DND-41 (cell line): ENCODE results near the gene ACOX3.

ENCODE experiments used
- EZH2 ChIP-seq: IDR thresholded peaks from 3 replicates; pipeline ENCODE4 v1.6.1; 2012; ENCODE audit warnings: borderline replicate concordance, low read depth, mild to moderate bottlenecking, moderate library complexity, low read length, inconsistent platforms; ENCODE audit not compliant: severe bottlenecking
- TF ChIP-seq, protein P1 (sequence below): IDR thresholded peaks from 2 replicates; pipeline ENCODE4 v1.5.1; 2012; ENCODE audit warnings: borderline replicate concordance, low read length, moderate library complexity, mild to moderate bottlenecking; ENCODE audit not compliant: poor library complexity, severe bottlenecking; ENCODE audit errors: extremely low read depth

DNA sequence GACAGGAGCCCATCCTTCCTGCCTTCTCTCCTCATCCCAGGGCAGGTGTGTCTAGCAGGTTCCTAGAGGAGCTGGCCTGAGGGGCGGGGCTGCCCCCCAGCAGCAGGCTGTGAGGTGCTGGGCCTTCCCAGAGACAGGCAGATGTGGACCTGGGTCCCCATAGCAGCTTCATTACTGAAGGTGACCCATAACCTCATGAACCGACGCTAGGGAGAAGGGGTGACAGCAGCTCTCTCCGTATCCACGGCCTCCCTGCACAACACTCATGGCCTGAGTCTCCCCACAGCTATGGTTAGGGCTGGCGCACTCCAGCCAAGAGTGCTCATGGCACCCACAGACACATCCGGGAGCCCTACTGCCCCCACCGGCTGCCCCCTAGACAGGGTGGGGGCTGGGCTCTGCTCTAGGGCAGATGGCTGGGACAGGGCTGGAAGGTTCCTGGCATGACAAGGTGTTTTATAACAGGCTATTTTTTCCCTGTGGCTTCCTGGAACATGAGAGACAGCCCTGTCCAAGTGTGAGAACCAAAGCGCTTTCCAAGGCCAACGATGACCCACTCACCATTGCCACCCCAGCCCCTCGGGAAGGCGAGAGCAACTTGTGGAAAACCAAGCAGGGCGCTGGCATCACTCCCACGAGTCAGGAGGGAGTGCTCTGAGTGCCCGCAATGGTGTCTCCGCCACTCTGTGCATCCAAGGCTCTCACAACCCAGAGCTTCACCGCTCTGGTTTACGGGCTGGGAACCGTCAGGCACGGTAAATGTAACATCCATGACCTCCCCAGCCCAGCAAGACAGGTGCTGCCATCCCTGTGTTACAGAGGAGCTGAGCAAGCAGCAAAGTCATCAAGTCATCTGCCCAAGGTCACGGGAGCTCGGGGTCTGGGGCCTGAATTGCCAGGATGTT lies 59.8 kb downstream of the ACOX3 start:
- TF ChIP-seq, protein P1, sequence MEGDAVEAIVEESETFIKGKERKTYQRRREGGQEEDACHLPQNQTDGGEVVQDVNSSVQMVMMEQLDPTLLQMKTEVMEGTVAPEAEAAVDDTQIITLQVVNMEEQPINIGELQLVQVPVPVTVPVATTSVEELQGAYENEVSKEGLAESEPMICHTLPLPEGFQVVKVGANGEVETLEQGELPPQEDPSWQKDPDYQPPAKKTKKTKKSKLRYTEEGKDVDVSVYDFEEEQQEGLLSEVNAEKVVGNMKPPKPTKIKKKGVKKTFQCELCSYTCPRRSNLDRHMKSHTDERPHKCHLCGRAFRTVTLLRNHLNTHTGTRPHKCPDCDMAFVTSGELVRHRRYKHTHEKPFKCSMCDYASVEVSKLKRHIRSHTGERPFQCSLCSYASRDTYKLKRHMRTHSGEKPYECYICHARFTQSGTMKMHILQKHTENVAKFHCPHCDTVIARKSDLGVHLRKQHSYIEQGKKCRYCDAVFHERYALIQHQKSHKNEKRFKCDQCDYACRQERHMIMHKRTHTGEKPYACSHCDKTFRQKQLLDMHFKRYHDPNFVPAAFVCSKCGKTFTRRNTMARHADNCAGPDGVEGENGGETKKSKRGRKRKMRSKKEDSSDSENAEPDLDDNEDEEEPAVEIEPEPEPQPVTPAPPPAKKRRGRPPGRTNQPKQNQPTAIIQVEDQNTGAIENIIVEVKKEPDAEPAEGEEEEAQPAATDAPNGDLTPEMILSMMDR, result no peak
- no peak for TF ChIP-seq EZH2
